GM18520 (cell line): ENCODE measurements around the gene ABHD8.

ENCODE experiments used
- ATAC-seq: cut with Tn5 transposase; IDR thresholded peaks from one replicate; pipeline ENCODE4 v1.9.1; 2021; ENCODE audit not compliant: unreplicated experiment

Gene ABHD8

GRCh38 chr19:17243830-17244617, 59.2 kb downstream of the ABHD8 start:
- no peak for ATAC-seq

DNA sequence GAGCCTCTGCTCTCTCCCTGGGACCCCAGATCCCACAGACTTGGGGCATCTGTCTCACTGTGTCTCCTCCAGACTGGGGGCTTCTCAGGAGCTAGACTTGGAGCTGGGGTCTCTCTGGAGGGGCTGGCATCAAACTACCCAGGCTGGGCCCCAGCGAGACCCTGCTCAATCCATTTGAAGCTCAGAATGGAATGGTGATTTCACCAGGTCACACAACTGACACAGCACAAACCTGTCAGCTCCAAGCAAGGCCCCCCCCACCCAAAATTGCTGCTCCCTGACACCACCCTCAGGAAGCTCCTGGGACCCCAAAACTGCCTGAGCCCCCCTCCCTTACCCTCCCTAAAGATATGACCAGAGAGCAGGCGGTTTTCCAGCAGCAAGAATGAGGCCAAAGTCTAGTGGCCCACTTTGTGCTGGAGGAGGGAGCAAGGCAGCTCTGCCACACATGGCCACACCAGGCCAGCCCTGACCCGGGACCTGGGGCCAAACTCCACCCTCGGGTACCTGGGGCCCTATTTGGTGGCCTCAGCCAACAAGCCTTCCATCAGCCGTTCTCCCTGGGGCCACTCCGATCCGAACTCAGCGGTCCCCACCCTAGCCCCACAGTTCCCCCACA, 59.9 kb downstream of the ABHD8 start:
- ATAC-seq = no peak

DNA sequence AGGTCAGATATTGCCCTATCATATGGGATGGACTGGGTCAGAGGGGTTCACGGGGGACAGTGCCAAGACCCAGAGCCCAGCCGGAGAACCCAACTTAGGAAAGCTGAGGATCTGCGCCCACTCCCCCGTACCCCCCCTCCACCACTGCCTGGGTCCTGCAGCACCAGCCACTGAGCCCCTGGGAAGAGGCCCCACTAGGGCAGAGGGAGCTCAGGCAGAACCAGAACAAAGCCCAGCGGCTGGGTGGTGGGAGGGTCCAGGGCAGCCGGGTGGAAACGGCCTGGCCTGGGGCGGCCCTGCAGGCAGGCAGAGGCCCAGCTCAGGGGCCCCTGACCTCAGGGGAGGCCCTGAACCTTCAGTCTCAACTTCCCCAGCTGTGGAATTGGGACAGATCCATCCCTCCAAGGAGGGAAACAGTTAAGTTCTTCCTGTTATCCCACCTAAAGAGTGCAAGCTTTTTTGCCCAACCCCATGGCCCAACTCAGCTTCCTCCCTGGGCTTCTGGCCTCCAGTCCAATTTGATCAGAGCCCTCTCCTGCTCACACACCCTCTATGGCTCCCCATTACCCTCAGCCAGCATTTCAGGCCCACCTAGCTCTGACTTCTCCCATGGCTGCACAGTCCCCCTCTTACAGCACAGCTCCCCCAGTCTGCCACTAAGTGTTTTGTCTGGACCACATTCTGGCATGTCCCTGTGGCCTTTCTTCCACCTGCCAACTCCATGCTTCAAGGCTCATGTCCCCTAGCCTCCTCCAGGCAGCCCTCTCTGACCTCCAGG, 60.6 kb downstream of the ABHD8 start:
- ATAC-seq = no peak
